ENCODE data around the gene MTR. TPM values are rescaled to one million over a fixed set of nuclear protein-coding genes. Genes with fewer than 3 reads are reported as not detected.

MTR gene
- total RNA-seq, 4 donors from 2014 or later: 43.2 to 78.3 (median 47.0) TPM

- intact Hi-C loops (cut with DNase I): no loop called here
- WGBS, 2 donors: 90 to 93% methylated on average over 5 of the region's 5 CpGs
- no peak for TF ChIP-seq CTCF (IDR thresholded peaks at IDR 0.05)
- TF ChIP-seq POLR2A (IDR thresholded peaks at IDR 0.05): no peak
- peaks cover 0 to 4% of the 10 kb centered on the region in 2 donors for H3K4me1 ChIP-seq
- H3K9me3 ChIP-seq: no peaks in the 10 kb centered on the region
- H3K36me3 ChIP-seq: peaks cover 0 to 38% of the 10 kb centered on the region in 2 donors
- H3K27ac ChIP-seq: no peak overlapping the region
- no peak for DNase-seq
- no peak overlapping the region for H3K4me3 ChIP-seq (replicated peaks in 1 of 3)
- H3K27me3 ChIP-seq: no peaks in the 10 kb centered on the region
These were observed 67.6 kb downstream of the MTR start for GRCh38 chr1:236862615-236863211.

- Histone ChIP-seq H3K4me1 (peaks cover 0 to 4% of the 10 kb centered on the region in 2 donors), H3K36me3 (peaks cover 0 to 38% of the 10 kb centered on the region in 2 donors), H3K27ac (no peak overlapping the region), H3K27me3 (no peaks in the 10 kb centered on the region), H3K9me3 (no peaks in the 10 kb centered on the region), H3K4me3 (replicated peaks in 1 of 3) (no peak overlapping the region)
- intact Hi-C loops (cut with DNase I): no loop called here
- WGBS, 2 donors: 86 to 95% methylated on average over 3 of the region's 3 CpGs
- TF ChIP-seq POLR2A (IDR thresholded peaks at IDR 0.05) (no peak), CTCF (IDR thresholded peaks at IDR 0.05) (no peak)
- DNase-seq: no peak
These were observed 69.1 kb downstream of the MTR start for GRCh38 chr1:236864211-236864610.

- Histone ChIP-seq H3K9me3 (no peaks in the 10 kb centered on the region), H3K27me3 (no peaks in the 10 kb centered on the region), H3K4me1 (peaks cover 0 to 4% of the 10 kb centered on the region in 2 donors), H3K4me3 (replicated peaks in 1 of 3) (no peak overlapping the region), H3K27ac (no peak overlapping the region), H3K36me3 (peaks cover 4 to 38% of the 10 kb centered on the region in 2 donors)
- intact Hi-C loops (cut with DNase I): no loop called here
- TF ChIP-seq CTCF (IDR thresholded peaks at IDR 0.05) (no peak), POLR2A (IDR thresholded peaks at IDR 0.05) (no peak)
- no peak for DNase-seq
- 61 to 85% methylated on average over 3 of the region's 3 CpGs for WGBS, 2 donors
These were observed 70.1 kb downstream of the MTR start for GRCh38 chr1:236864996-236865817.

- no peak for DNase-seq
- 100% methylated on average over 1 of the region's 1 CpG for WGBS, 2 donors
- intact Hi-C loops (cut with DNase I): no loop called here
- Histone ChIP-seq H3K27me3 (no peaks in the 10 kb centered on the region), H3K9me3 (no peaks in the 10 kb centered on the region), H3K36me3 (peaks cover 4 to 38% of the 10 kb centered on the region in 2 donors), H3K27ac (no peak overlapping the region), H3K4me3 (replicated peaks in 1 of 3) (no peak overlapping the region), H3K4me1 (peaks cover 0 to 4% of the 10 kb centered on the region in 2 donors)
- TF ChIP-seq POLR2A (IDR thresholded peaks at IDR 0.05): no peak
- TF ChIP-seq CTCF (IDR thresholded peaks at IDR 0.05): no peak
These were observed 70.7 kb downstream of the MTR start for GRCh38 chr1:236865818-236866155.

Measured in thyroid gland (tissue), 4 donors.